Bronchial epithelial cell (primary cell): ENCODE measurements around the gene RARRES1. TPM values are rescaled to one million over a fixed set of nuclear protein-coding genes. Genes with fewer than 3 reads are reported as not detected.

ENCODE experiments used
- DNase-seq: peaks from one replicate; pipeline ENCODE4 v3.0.0-alpha.2; 2010; ENCODE audit warnings: low read depth
- FAIRE-seq: peaks from 2 replicates; lab custom pipeline; 2011; peaks lifted over from hg19 to GRCh38; lab: Jason Lieb, UNC
- H3K27me3 ChIP-seq: 2 replicates; pipeline ENCODE4 v1.5.1; 2011; ENCODE audit warnings: low read length; ENCODE audit not compliant: control insufficient read depth, insufficient read depth
- H3K36me3 ChIP-seq: 2 replicates; pipeline ENCODE4 v1.5.1; 2011; ENCODE audit warnings: low read length; ENCODE audit not compliant: control insufficient read depth, insufficient read depth
- H3K4me3 ChIP-seq: 2 replicates; pipeline ENCODE4 v1.5.1; 2011; ENCODE audit warnings: mild to moderate bottlenecking, low read depth, low read length, control low read depth
- CTCF ChIP-seq: IDR thresholded peaks from 2 replicates; pipeline ENCODE4 v1.5.1; 2011; ENCODE audit warnings: mild to moderate bottlenecking, moderate library complexity, low read length, control low read depth, inconsistent platforms; ENCODE audit not compliant: insufficient read depth, severe bottlenecking
- total RNA-seq: library from RNA; depleted of rRNA; stranded (reverse); fragments of >200 nt; gene quantifications from 2 replicates; pipeline ENCODE4 v1.2.1, GENCODE V29; 2014

The RARRES1 gene
- total RNA-seq, 1 donor from 2014 or later: 2.4 TPM

DNA sequence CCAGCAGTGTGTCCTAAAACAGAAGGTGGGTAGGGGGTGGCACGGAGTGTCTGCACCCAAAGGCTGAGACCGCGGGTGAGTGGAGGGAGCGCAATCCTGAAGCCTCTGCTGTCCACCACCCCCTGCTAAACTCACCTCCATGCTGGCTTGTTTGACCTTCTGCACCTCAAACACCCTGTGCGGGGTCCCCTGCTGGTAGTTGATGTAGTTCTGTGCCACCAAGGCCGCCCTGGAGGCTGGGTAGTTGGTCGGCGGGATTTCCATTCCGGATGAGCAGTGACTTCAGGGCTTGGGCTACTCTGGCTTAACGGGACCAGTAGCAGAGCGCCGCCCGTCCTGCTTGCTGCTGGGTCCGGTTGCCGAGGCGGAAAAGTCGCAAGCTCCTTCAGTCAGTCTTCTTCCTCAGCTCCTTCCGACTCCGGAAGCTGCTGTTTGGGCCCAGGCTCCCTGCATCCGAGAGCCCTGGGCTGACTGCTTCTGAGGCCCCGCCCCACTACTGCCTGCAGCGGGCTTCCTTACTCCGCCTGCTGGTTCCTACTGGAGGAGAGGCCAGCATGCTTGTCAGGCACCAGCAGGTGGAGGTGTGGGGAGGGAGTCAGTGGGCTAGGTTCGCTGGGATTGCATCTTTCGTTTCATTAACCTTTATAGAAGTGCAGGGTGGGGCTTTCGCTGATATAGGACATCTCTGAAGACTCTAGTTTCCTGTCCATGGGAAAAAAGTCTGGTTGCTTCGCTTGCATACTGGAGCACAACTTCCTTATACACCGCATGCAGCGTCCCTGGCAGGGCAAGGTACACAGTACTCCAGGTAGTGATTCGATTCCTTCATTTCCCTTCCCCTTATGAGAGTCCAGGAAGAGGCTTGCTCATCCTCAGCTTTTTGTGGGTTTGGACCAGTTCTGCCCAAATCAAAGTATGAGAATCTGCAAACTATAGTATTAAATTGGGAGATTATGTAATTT is 59.8 kb downstream of the RARRES1 start, which contains the start of gene LXN:
LXN (minus strand) TSS at position 434 of the 962 bp plus-strand sequence; CDS start at position 264, 170 bp downstream.
- peaks cover under 1% of the 10 kb centered on the region for H3K36me3 ChIP-seq
- DNase-seq: peak; percentile 84
- H3K4me3 ChIP-seq: peak within 1 kb of the TSS; percentile 62
- TF ChIP-seq CTCF: peak; percentile 90
- no peak for FAIRE-seq
- H3K27me3 ChIP-seq: no peaks in the 10 kb centered on the region

GRCh38 chr3:158671821-158672214 is 60.4 kb downstream of the RARRES1 start:
- Histone ChIP-seq H3K27me3 (no peaks in the 10 kb centered on the region), H3K4me3 (peak overlapping the region; percentile 62), H3K36me3 (peaks cover 3% of the 10 kb centered on the region)
- no peak for TF ChIP-seq CTCF
- FAIRE-seq: no peak
- peak; percentile 5 for DNase-seq

GRCh38 chr3:158668506-158668905 is 63.8 kb downstream of the RARRES1 start:
- TF ChIP-seq CTCF: no peak
- no peaks in the 10 kb centered on the region for H3K27me3 ChIP-seq
- H3K4me3 ChIP-seq: no peak overlapping the region
- DNase-seq (no peak), FAIRE-seq (no peak)
- peaks cover 5% of the 10 kb centered on the region for H3K36me3 ChIP-seq

DNA sequence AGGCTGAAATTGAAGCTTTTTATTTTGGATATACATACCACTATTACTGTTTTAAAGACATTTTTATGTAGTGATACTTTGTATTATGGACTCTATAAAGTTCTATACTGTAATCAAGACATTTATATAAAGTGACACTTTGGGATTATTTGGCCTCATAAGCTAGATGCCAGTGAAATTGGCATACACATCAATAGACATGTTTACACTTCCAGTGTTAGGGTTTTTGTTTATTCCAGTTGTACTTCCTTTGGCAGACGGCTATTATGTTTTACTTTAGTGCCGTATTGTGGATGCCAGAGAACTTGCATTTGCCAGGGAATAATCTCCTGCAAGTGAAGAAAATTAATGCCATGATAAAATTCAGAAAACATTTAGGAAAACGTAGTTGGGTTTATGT is 65.8 kb downstream of the RARRES1 start:
- no peak for FAIRE-seq
- peaks cover 8% of the 10 kb centered on the region for H3K36me3 ChIP-seq

DNA sequence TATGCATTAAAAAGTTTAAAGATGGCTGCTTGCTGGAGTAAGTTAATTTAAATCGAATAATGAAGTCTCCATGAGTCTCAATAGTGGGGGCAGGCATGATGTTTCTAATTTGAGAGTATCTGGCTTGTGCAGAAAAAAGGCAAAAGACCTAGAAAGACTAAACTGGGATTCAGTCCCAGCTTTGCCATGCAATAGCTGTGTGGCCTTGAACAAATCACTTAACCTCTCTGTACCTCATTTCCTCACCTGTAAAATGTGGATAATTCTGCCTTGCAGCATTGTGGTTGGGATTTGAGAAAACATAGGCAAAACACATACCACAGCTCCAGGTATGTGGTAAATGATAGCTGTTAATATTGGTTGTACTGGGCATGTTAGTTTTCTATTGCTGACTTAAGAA is 68.4 kb downstream of the RARRES1 start:
- DNase-seq: no peak
- no peak overlapping the region for H3K4me3 ChIP-seq
- no peaks in the 10 kb centered on the region for H3K27me3 ChIP-seq
- no peak for TF ChIP-seq CTCF
- FAIRE-seq: no peak
- H3K36me3 ChIP-seq: peaks cover 10% of the 10 kb centered on the region

More for the DNA sequence above, 65.8 kb downstream of the RARRES1 start:
- no peak for TF ChIP-seq CTCF
- H3K4me3 ChIP-seq: no peak overlapping the region
- H3K27me3 ChIP-seq: no peaks in the 10 kb centered on the region
- no peak for DNase-seq
